ENCODE data around the gene FMN1. TPM values are rescaled to one million over a fixed set of nuclear protein-coding genes. Genes with fewer than 3 reads are reported as not detected.
A peak's percentile ranks its signal among the peaks of the same experiment; 100 is the strongest.

The FMN1 gene
- total RNA-seq, 1 donor from 2014 or later, result 4.0 TPM

GRCh38 chr15:32857732-32858131, 336.8 kb downstream of the FMN1 start:
- Mint-ChIP-seq H3K4me3 (ENCODE audit: unreplicated experiment) (no peak overlapping the region), H3K9me3 (ENCODE audit: low read depth) (peaks cover 1% of the 10 kb centered on the region), H3K27ac (ENCODE audit: unreplicated experiment) (no peak overlapping the region), H3K27me3 (ENCODE audit: low read depth) (no peaks in the 10 kb centered on the region), H3K4me1 (ENCODE audit: low read depth) (peaks cover 87% of the 10 kb centered on the region), H3K36me3 (ENCODE audit: low read depth) (peaks cover 2% of the 10 kb centered on the region)
- no peak for DNase-seq (ENCODE audit: low spot score)
- TF ChIP-seq CTCF (IDR thresholded peaks at IDR 0.05), result no peak

- no peak for DNase-seq (ENCODE audit: low spot score)
- Mint-ChIP-seq H3K36me3 (ENCODE audit: low read depth) (peaks cover 2% of the 10 kb centered on the region), H3K4me3 (ENCODE audit: unreplicated experiment) (no peak overlapping the region), H3K27me3 (ENCODE audit: low read depth) (no peaks in the 10 kb centered on the region), H3K9me3 (ENCODE audit: low read depth) (peaks cover 4% of the 10 kb centered on the region), H3K4me1 (ENCODE audit: low read depth) (peaks cover 86% of the 10 kb centered on the region), H3K27ac (ENCODE audit: unreplicated experiment) (peak overlapping the region; percentile 79)
- TF ChIP-seq CTCF (IDR thresholded peaks at IDR 0.05), result no peak
These were observed 337.8 kb downstream of the FMN1 start for GRCh38 chr15:32856753-32857152.

GRCh38 chr15:32855942-32856341, 338.6 kb downstream of the FMN1 start:
- no peak for DNase-seq (ENCODE audit: low spot score)
- Mint-ChIP-seq H3K27me3 (ENCODE audit: low read depth) (no peaks in the 10 kb centered on the region), H3K27ac (ENCODE audit: unreplicated experiment) (peak overlapping the region; percentile 79), H3K4me1 (ENCODE audit: low read depth) (peaks cover 86% of the 10 kb centered on the region), H3K9me3 (ENCODE audit: low read depth) (peaks cover 10% of the 10 kb centered on the region), H3K36me3 (ENCODE audit: low read depth) (peaks cover 3% of the 10 kb centered on the region), H3K4me3 (ENCODE audit: unreplicated experiment) (no peak overlapping the region)
- peak; percentile 31 for TF ChIP-seq CTCF (IDR thresholded peaks at IDR 0.05)

- Mint-ChIP-seq H3K4me3 (ENCODE audit: unreplicated experiment) (no peak overlapping the region), H3K4me1 (ENCODE audit: low read depth) (peaks cover 80% of the 10 kb centered on the region)
These were observed 340.9 kb downstream of the FMN1 start for GRCh38 chr15:32853592-32853991.

GRCh38 chr15:32852771-32853170, 341.7 kb downstream of the FMN1 start:
- H3K4me3 Mint-ChIP-seq (ENCODE audit: unreplicated experiment), result no peak overlapping the region
- H3K4me1 Mint-ChIP-seq (ENCODE audit: low read depth), result peaks cover 73% of the 10 kb centered on the region
- no peaks in the 10 kb centered on the region for H3K27me3 Mint-ChIP-seq (ENCODE audit: low read depth)
- peak overlapping the region; percentile 24 for H3K27ac Mint-ChIP-seq (ENCODE audit: unreplicated experiment)
- peaks cover 4% of the 10 kb centered on the region for H3K36me3 Mint-ChIP-seq (ENCODE audit: low read depth)
- no peak for TF ChIP-seq CTCF (IDR thresholded peaks at IDR 0.05)
- no peak for DNase-seq (ENCODE audit: low spot score)
- peaks cover 17% of the 10 kb centered on the region for H3K9me3 Mint-ChIP-seq (ENCODE audit: low read depth)

More at GRCh38 chr15:32853592-32853991, 340.9 kb downstream of the FMN1 start:
- Mint-ChIP-seq H3K27ac (ENCODE audit: unreplicated experiment) (peak overlapping the region; percentile 81), H3K27me3 (ENCODE audit: low read depth) (no peaks in the 10 kb centered on the region), H3K9me3 (ENCODE audit: low read depth) (peaks cover 15% of the 10 kb centered on the region), H3K36me3 (ENCODE audit: low read depth) (peaks cover 4% of the 10 kb centered on the region)
- TF ChIP-seq CTCF (IDR thresholded peaks at IDR 0.05), result no peak
- DNase-seq (ENCODE audit: low spot score), result no peak

All from chondrocyte (in vitro differentiated cells).